ENCODE data around the gene SRI.

DNA sequence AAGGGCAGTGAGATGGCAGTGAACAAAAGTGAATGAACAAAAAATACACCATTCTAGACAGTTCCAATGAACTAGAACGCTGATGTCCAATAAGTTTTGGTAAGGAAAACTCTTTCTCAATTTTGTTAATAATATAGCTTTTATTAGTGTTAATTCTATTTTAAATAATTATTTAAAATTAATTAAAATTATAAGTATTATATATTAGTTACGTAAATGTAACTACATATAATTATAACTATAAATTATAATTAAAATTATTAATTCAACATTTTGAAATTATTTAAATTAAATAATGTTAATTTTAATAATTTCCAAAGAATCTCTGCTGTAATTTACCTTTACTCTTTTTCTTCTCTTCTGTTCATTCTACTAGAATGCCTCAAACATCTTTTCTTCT is 5.4 kb downstream of the SRI start:
- TF ChIP-seq, protein P1, sequence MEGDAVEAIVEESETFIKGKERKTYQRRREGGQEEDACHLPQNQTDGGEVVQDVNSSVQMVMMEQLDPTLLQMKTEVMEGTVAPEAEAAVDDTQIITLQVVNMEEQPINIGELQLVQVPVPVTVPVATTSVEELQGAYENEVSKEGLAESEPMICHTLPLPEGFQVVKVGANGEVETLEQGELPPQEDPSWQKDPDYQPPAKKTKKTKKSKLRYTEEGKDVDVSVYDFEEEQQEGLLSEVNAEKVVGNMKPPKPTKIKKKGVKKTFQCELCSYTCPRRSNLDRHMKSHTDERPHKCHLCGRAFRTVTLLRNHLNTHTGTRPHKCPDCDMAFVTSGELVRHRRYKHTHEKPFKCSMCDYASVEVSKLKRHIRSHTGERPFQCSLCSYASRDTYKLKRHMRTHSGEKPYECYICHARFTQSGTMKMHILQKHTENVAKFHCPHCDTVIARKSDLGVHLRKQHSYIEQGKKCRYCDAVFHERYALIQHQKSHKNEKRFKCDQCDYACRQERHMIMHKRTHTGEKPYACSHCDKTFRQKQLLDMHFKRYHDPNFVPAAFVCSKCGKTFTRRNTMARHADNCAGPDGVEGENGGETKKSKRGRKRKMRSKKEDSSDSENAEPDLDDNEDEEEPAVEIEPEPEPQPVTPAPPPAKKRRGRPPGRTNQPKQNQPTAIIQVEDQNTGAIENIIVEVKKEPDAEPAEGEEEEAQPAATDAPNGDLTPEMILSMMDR (IDR thresholded peaks at IDR 0.05) = no peak
- no peak for TF ChIP-seq POLR2AphosphoS5 (IDR thresholded peaks at IDR 0.05)
